Small intestine (tissue), 7 donors: ENCODE data around the gene CCNQ. TPM values are rescaled to one million over a fixed set of nuclear protein-coding genes. Genes with fewer than 3 reads are reported as not detected.
"Not testable (repeated sequence)": the region's sequence is repeated elsewhere in the genome, so short reads cannot be mapped to it uniquely, and the experiment has no call there.

Experiments used
- DNase-seq, 2 donors: peaks; one replicate each; pipeline versions ENCODE4 v3.0.0 to v3.0.0-alpha.2; 2013
- FAIRE-seq: peaks from 2 replicates; lab custom pipeline; 2012; peaks lifted over from hg19 to GRCh38; lab: Jason Lieb, UNC
- H3K27ac ChIP-seq, 3 donors: one replicate each; pipeline ENCODE4 v1.5.1; 2013; ENCODE audit warnings: low read length in 2 of 3, mild to moderate bottlenecking in 2 of 3, control low read depth in 1 of 3, inconsistent platforms in 1 of 3, low read depth in 1 of 3, moderate library complexity in 1 of 3
- H3K27me3 ChIP-seq, 3 donors: one replicate each; pipeline ENCODE4 v1.6.1; 2013; ENCODE audit warnings: low read length in 3 of 3, inconsistent platforms in 1 of 3; ENCODE audit not compliant: control insufficient read depth in 3 of 3, insufficient read depth in 3 of 3
- H3K36me3 ChIP-seq, 3 donors: one replicate each; pipeline ENCODE4 v1.6.1; 2013; ENCODE audit warnings: low read length in 3 of 3, inconsistent platforms in 1 of 3, low read depth in 1 of 3, mild to moderate bottlenecking in 1 of 3, moderate library complexity in 1 of 3; ENCODE audit not compliant: control insufficient read depth in 3 of 3, insufficient read depth in 2 of 3
- H3K4me1 ChIP-seq, 3 donors: one replicate each; pipeline ENCODE4 v1.6.1; 2013; ENCODE audit warnings: low read length in 2 of 3, inconsistent platforms in 1 of 3, low read depth in 1 of 3, mild to moderate bottlenecking in 1 of 3, moderate library complexity in 1 of 3; ENCODE audit not compliant: control insufficient read depth in 3 of 3, insufficient read depth in 2 of 3
- H3K4me3 ChIP-seq, 3 donors: one replicate each; pipeline ENCODE4 v1.5.1; 2013; ENCODE audit warnings: low read length in 3 of 3, control low read depth in 1 of 3, inconsistent platforms in 1 of 3, low read depth in 1 of 3, mild to moderate bottlenecking in 1 of 3, moderate library complexity in 1 of 3
- H3K9me3 ChIP-seq, 2 donors: one replicate each; pipeline ENCODE4 v1.6.1; 2013; ENCODE audit warnings: low read depth in 1 of 2, low read length in 1 of 2; ENCODE audit not compliant: control insufficient read depth in 2 of 2, insufficient read depth in 1 of 2
- WGBS, 3 donors: extraction: QIAGEN DNeasy Blood & Tissue Kit; methylation state at CpG; one replicate each; pipeline ENCODE4 v1.1.7; 2013; 5-methylcytosine and 5-hydroxymethylcytosine counted together
- polyA plus RNA-seq, 4 donors: library from polyadenylated mRNA; stranded (reverse) in 3 of 4; unstranded in 1 of 4; fragments of 200-250 nt in 3 of 4; fragments of 120-200 nt in 1 of 4; gene quantifications; one replicate each; pipeline versions ENCODE4 v1.2.1 to v1.2.3, GENCODE V29; 2013
- donor health status: healthy with polysubstance abuse.
- donor health status: control.
- donor health status: control.
- donor health status: Bipolar disorder and iron deficiency.
- donor health status: healthy.

Gene CCNQ
- polyA plus RNA-seq, 4 donors, result 14.9 to 41.9 (median 34.4) TPM

GRCh38 chrX:153608376-153608775, 9.4 kb upstream of the CCNQ start:
- no peak for DNase-seq
- no peak for FAIRE-seq
- 52 to 62% (median 58%) methylated on average over 2 of the region's 2 CpGs for WGBS, 3 donors
- H3K4me3 ChIP-seq, result no peak overlapping the region
- no peaks in the 10 kb centered on the region for H3K4me1 ChIP-seq
- no peak overlapping the region for H3K27ac ChIP-seq
- no peaks in the 10 kb centered on the region for H3K36me3 ChIP-seq
- no peaks in the 10 kb centered on the region for H3K9me3 ChIP-seq
- peaks cover 0 to 2% (median 0%) of the 10 kb centered on the region in 3 donors for H3K27me3 ChIP-seq

GRCh38 chrX:153606503-153606902, 7.6 kb upstream of the CCNQ start:
- WGBS, 3 donors, result 85 to 89% (median 88%) methylated on average over 18 to 23 of the region's 23 CpGs
- Histone ChIP-seq H3K9me3 (no peaks in the 10 kb centered on the region), H3K4me3 (no peak overlapping the region), H3K27me3 (peaks cover 0 to 1% (median 0%) of the 10 kb centered on the region in 3 donors), H3K36me3 (no peaks in the 10 kb centered on the region), H3K27ac (no peak overlapping the region), H3K4me1 (no peaks in the 10 kb centered on the region)
- DNase-seq (no peak), FAIRE-seq (no peak)

GRCh38 chrX:153604666-153605380, 5.9 kb upstream of the CCNQ start:
- DNase-seq, H3K9me3 ChIP-seq, H3K4me3 ChIP-seq, H3K4me1 ChIP-seq, H3K36me3 ChIP-seq, H3K27me3 ChIP-seq, FAIRE-seq, H3K27ac ChIP-seq: not testable (repeated sequence)
- WGBS, 3 donors, result 80 to 89% (median 86%) methylated on average over 17 to 18 of the region's 18 CpGs

- Histone ChIP-seq H3K36me3 (no peaks in the 10 kb centered on the region), H3K4me1 (peaks cover 0 to 8% (median 0%) of the 10 kb centered on the region in 3 donors), H3K9me3 (no peaks in the 10 kb centered on the region), H3K27me3 (no peaks in the 10 kb centered on the region), H3K27ac (no peak overlapping the region), H3K4me3 (no peak overlapping the region)
- no peak for DNase-seq
- 91 to 94% (median 91%) methylated on average over 13 to 17 of the region's 17 CpGs for WGBS, 3 donors
- no peak for FAIRE-seq
These were observed 4.3 kb upstream of the CCNQ start for GRCh38 chrX:153603131-153603656.

- no peak overlapping the region for H3K4me3 ChIP-seq
- H3K27ac ChIP-seq, result no peak overlapping the region
- H3K9me3 ChIP-seq, result no peaks in the 10 kb centered on the region
- WGBS, 3 donors, result 89 to 96% (median 92%) methylated on average over 3 of the region's 3 CpGs
- H3K4me1 ChIP-seq, result peaks cover 0 to 8% (median 0%) of the 10 kb centered on the region in 3 donors
- H3K36me3 ChIP-seq, result no peaks in the 10 kb centered on the region
- DNase-seq, result no peak
- no peak for FAIRE-seq
- H3K27me3 ChIP-seq, result no peaks in the 10 kb centered on the region
These were observed 3.7 kb upstream of the CCNQ start for GRCh38 chrX:153602601-153603000.

- DNase-seq, result no peak
- 78 to 93% (median 91%) methylated on average over 12 of the region's 12 CpGs for WGBS, 3 donors
- Histone ChIP-seq H3K4me3 (no peak overlapping the region), H3K9me3 (no peaks in the 10 kb centered on the region), H3K27me3 (no peaks in the 10 kb centered on the region), H3K4me1 (peaks cover 0 to 8% (median 0%) of the 10 kb centered on the region in 3 donors), H3K36me3 (no peaks in the 10 kb centered on the region), H3K27ac (no peak overlapping the region)
- FAIRE-seq, result no peak
These were observed 2.7 kb upstream of the CCNQ start for GRCh38 chrX:153601511-153602110.

- no peak overlapping the region for H3K27ac ChIP-seq
- no peaks in the 10 kb centered on the region for H3K27me3 ChIP-seq
- H3K4me3 ChIP-seq, result no peak overlapping the region
- H3K36me3 ChIP-seq, result peaks cover 0 to 5% (median 0%) of the 10 kb centered on the region in 3 donors
- H3K4me1 ChIP-seq, result peaks cover 0 to 8% (median 0%) of the 10 kb centered on the region in 3 donors
- FAIRE-seq, result no peak
- H3K9me3 ChIP-seq, result no peaks in the 10 kb centered on the region
- WGBS, 3 donors, result 77 to 82% (median 81%) methylated on average over 6 to 7 of the region's 7 CpGs
- no peak for DNase-seq
These were observed 2.0 kb upstream of the CCNQ start for GRCh38 chrX:153600921-153601320.

- DNase-seq (peak; percentile 7 to 9), FAIRE-seq (no peak)
- H3K27ac ChIP-seq, result peak overlapping the region in 1 of 3 donors; percentile 50
- peak overlapping the region in 2 of 3 donors; percentile 49 to 69 for H3K4me3 ChIP-seq
- H3K27me3 ChIP-seq, result no peaks in the 10 kb centered on the region
- 4 to 30% (median 17%) methylated on average over 2 of the region's 2 CpGs for whole genome bisulfite sequencing, 3 donors
- H3K4me1 ChIP-seq, result peaks cover 0 to 8% (median 0%) of the 10 kb centered on the region in 3 donors
- no peaks in the 10 kb centered on the region for H3K9me3 ChIP-seq
- H3K36me3 ChIP-seq, result peaks cover 0 to 14% (median 0%) of the 10 kb centered on the region in 3 donors
These were observed 1.1 kb upstream of the CCNQ start for GRCh38 chrX:153600032-153600373.
